Thyroid gland (tissue), 4 donors: ENCODE data around the gene OR13D1. TPM values are rescaled to one million over a fixed set of nuclear protein-coding genes. Genes with fewer than 3 reads are reported as not detected.

Experiments used
- DNase-seq, 2 donors: peaks; one replicate each; pipeline ENCODE4 v3.0.0-alpha.2; 2019
- H3K27ac ChIP-seq, 3 donors: fragments of 200-600 bp; sonication (generic); 1 replicate in 2 of 3; 2 replicates in 1 of 3; pipeline ENCODE4 v1.5.1; 2016 to 2019; ENCODE audit warnings: mild to moderate bottlenecking in 1 of 3, moderate library complexity in 1 of 3
- H3K27me3 ChIP-seq: fragments of 200-600 bp; sonication (generic); one replicate; pipeline ENCODE4 v1.5.1; 2019
- H3K36me3 ChIP-seq, 2 donors: fragments of 200-600 bp; sonication (generic); one replicate each; pipeline ENCODE4 v1.5.1; 2016 to 2019
- H3K4me1 ChIP-seq, 2 donors: fragments of 200-600 bp; sonication (generic); one replicate each; pipeline ENCODE4 v1.5.1; 2017 to 2019
- H3K4me3 ChIP-seq, 3 donors: fragments of 200-600 bp; sonication (generic); replicated peaks in 1 of 3; 1 replicate in 2 of 3; 2 replicates in 1 of 3; pipeline ENCODE4 v1.5.1; 2016; ENCODE audit warnings: mild to moderate bottlenecking in 1 of 3
- H3K9me3 ChIP-seq: fragments of 200-600 bp; sonication (generic); one replicate; pipeline ENCODE4 v1.5.1; 2017
- POLR2A ChIP-seq, 2 donors: fragments of 450-650 bp; IDR thresholded peaks; one replicate each; pipeline ENCODE4 v1.6.1; 2017; ENCODE audit warnings: antibody characterized with exemption in 2 of 2, mild to moderate bottlenecking in 2 of 2, moderate library complexity in 1 of 2
- WGBS, 2 donors: methylation state at CpG; one replicate each; pipeline ENCODE4 v1.1.5; 2017; 5-methylcytosine and 5-hydroxymethylcytosine counted together
- intact Hi-C: fragments of 100-400 bp; cut with DNase I; formaldehyde crosslinking; loops from one replicate; pipeline ENCODE4 v1.15.1; 2023
- total RNA-seq, 4 donors: library from RNA; depleted of rRNA; stranded (reverse); fragments of >200 nt; gene quantifications; one replicate each; pipeline ENCODE4 v1.2.3, GENCODE V29; 2016
- TF ChIP-seq, protein P1 (sequence below), 6 experiments: fragments of 200-600 bp in 3 of 6; fragments of 450-650 bp in 3 of 6; sonication (generic) in 3 of 6; IDR thresholded peaks; one replicate each; pipeline ENCODE4 v1.5.1; 2016 to 2019; ENCODE audit warnings: antibody characterized with exemption in 6 of 6, mild to moderate bottlenecking in 2 of 6, inconsistent platforms in 1 of 6, moderate library complexity in 1 of 6

OR13D1 gene
- total RNA-seq, 4 donors from 2014 or later, result not detected

DNA sequence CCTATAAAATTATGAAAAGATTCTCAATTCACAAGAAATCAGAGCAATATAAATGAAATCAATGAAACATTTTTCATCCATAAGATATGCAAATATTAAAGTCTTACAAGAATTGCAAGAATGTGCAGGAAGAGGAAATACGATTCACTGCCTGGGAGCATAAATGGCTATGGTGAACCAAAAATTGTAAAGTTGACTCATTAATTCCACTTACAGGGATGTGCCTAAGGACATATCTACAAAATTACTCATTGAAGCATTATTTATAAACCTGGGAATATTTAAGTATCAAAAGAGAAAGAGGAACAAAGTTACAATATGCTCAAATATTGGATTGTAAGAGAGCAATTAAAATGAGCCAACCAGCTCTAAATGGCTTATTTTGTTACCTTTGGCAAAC is 46.3 kb downstream of the OR13D1 start:
- no peaks in the 10 kb centered on the region for H3K36me3 ChIP-seq
- H3K4me3 ChIP-seq, result no peak overlapping the region
- no peaks in the 10 kb centered on the region for H3K27me3 ChIP-seq
- H3K9me3 ChIP-seq, result no peaks in the 10 kb centered on the region
- TF ChIP-seq, protein P1, sequence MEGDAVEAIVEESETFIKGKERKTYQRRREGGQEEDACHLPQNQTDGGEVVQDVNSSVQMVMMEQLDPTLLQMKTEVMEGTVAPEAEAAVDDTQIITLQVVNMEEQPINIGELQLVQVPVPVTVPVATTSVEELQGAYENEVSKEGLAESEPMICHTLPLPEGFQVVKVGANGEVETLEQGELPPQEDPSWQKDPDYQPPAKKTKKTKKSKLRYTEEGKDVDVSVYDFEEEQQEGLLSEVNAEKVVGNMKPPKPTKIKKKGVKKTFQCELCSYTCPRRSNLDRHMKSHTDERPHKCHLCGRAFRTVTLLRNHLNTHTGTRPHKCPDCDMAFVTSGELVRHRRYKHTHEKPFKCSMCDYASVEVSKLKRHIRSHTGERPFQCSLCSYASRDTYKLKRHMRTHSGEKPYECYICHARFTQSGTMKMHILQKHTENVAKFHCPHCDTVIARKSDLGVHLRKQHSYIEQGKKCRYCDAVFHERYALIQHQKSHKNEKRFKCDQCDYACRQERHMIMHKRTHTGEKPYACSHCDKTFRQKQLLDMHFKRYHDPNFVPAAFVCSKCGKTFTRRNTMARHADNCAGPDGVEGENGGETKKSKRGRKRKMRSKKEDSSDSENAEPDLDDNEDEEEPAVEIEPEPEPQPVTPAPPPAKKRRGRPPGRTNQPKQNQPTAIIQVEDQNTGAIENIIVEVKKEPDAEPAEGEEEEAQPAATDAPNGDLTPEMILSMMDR (IDR thresholded peaks at IDR 0.05), result no peak
- DNase-seq, result no peak
- 64 to 76% methylated on average over 1 of the region's 1 CpG for WGBS, 2 donors
- no peak overlapping the region for H3K27ac ChIP-seq
- no peaks in the 10 kb centered on the region for H3K4me1 ChIP-seq
- intact Hi-C loops, result no loop called here

DNA sequence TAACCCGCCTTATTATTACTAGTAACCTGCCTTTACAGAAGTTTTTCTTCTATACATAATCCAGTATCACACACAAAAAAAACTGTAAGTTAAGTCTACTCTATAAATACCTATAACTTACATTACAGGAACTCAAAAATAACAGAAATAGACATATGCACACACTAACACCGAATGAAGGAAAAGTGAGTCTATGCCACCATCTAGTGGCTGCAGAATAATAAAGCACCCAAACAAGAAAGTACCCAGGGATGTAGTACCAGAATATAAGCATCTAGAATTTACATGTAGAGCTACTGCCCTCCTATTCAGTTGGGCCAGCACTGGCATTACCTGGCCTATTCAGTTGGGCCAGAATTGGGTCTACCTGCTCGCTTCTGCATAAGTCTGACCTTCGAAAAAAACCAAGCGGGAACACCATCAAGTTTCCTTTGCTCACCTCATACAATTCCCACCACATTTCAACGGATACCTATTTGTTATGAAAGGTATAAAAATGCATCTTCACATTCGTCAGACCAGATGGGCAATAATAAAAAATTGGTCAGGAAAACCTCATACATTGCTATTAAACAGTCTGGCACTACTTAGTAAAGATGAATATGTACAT is 49.2 kb downstream of the OR13D1 start:
- TF ChIP-seq POLR2A (IDR thresholded peaks at IDR 0.05), result no peak
- TF ChIP-seq, protein P1 (IDR thresholded peaks at IDR 0.05), result peak in 5 of 6 experiments; percentile 50 to 81 (median 64)
- 29 to 30% methylated on average over 7 of the region's 7 CpGs for WGBS, 2 donors
- intact Hi-C loops, result no loop called here

More for the DNA sequence above, 49.2 kb downstream of the OR13D1 start:
- Histone ChIP-seq H3K9me3 (no peaks in the 10 kb centered on the region), H3K36me3 (no peaks in the 10 kb centered on the region), H3K4me1 (peaks cover under 1 to 2% of the 10 kb centered on the region in 2 donors), H3K4me3 (no peak overlapping the region), H3K27me3 (no peaks in the 10 kb centered on the region), H3K27ac (no peak overlapping the region)
- DNase-seq, result no peak

Other genes starting within 250 kb of the OR13D1 start
- not detected for gene OR13F1, start 190.3 kb upstream of the OR13D1 start, total RNA-seq
- under 1 TPM in 2 of 4 donors, not detected in 2; 0.56 to 0.68 TPM for gene OR13C4, start 167.3 kb upstream of the OR13D1 start, total RNA-seq
- gene OR13C3, start 157.7 kb upstream of the OR13D1 start, total RNA-seq, result under 1 TPM in 1 of 4 donors, not detected in 3; 0.40 TPM
- not detected for gene OR13C8, start 125.3 kb upstream of the OR13D1 start, total RNA-seq
- gene OR13C5, start 95.1 kb upstream of the OR13D1 start, total RNA-seq, result not detected
- gene OR13C2, start 88.9 kb upstream of the OR13D1 start, total RNA-seq, result 1 to 10 TPM in 1 of 4 donors, not detected in 3; 2.4 TPM
- gene OR13C9, start 76.3 kb upstream of the OR13D1 start, total RNA-seq, result not detected
- 10 to 100 TPM; 23.9 to 38.2 (median 28.8) TPM for gene NIPSNAP3A, start 53.2 kb downstream of the OR13D1 start, total RNA-seq
- 1 to 10 TPM; 2.4 to 5.2 (median 4.7) TPM for gene NIPSNAP3B, start 69.6 kb downstream of the OR13D1 start, total RNA-seq
- gene ABCA1, start 233.6 kb downstream of the OR13D1 start, total RNA-seq, result 10 to 100 TPM; 18.3 to 59.8 (median 35.0) TPM